ENCODE results near the gene TNRC6C.

Gene TNRC6C

GRCh38 chr17:78014646-78015045 lies 56.1 kb downstream of the TNRC6C start:
- DNase-seq: peak in 1 of 2 experiments; percentile 17

GRCh38 chr17:78016852-78017251 lies 58.3 kb downstream of the TNRC6C start:
- no peak for DNase-seq

GRCh38 chr17:78019367-78019975 lies 61.0 kb downstream of the TNRC6C start:
- DNase-seq: peak; percentile 3 to 43

- DNase-seq: no peak
Observed at GRCh38 chr17:78019976-78020716, 61.6 kb downstream of the TNRC6C start.

GRCh38 chr17:78020717-78021108 lies 62.2 kb downstream of the TNRC6C start:
- DNase-seq: no peak

- DNase-seq: no peak
Observed at GRCh38 chr17:78022425-78022824, 63.9 kb downstream of the TNRC6C start.

GRCh38 chr17:78023042-78023441 lies 64.5 kb downstream of the TNRC6C start:
- no peak for DNase-seq

- DNase-seq: no peak
Observed at GRCh38 chr17:78026381-78026780, 67.9 kb downstream of the TNRC6C start.

GRCh38 chr17:78027121-78027520 lies 68.6 kb downstream of the TNRC6C start:
- DNase-seq: no peak

GRCh38 chr17:78029697-78030096 lies 71.2 kb downstream of the TNRC6C start:
- no peak for DNase-seq

- DNase-seq: no peak
Observed at GRCh38 chr17:78031435-78031834, 72.9 kb downstream of the TNRC6C start.

GRCh38 chr17:78032166-78032565 lies 73.7 kb downstream of the TNRC6C start:
- DNase-seq: no peak

- no peak for DNase-seq
Observed at GRCh38 chr17:78034429-78035091, 76.1 kb downstream of the TNRC6C start.

- no peak for DNase-seq
Observed at GRCh38 chr17:78037280-78037679, 78.8 kb downstream of the TNRC6C start.

- peak; percentile 79 to 80 for DNase-seq
Observed at GRCh38 chr17:78038748-78039288, 80.3 kb downstream of the TNRC6C start.

- no peak for DNase-seq
Observed at GRCh38 chr17:78039581-78039980, 81.1 kb downstream of the TNRC6C start.

GRCh38 chr17:78040440-78041385 lies 82.2 kb downstream of the TNRC6C start:
- DNase-seq: peak; percentile 62 to 81

- no peak for DNase-seq
Observed at GRCh38 chr17:78041386-78042179, 83.1 kb downstream of the TNRC6C start.

- no peak for DNase-seq
Observed at GRCh38 chr17:78042542-78042941, 84.0 kb downstream of the TNRC6C start.

GRCh38 chr17:78043031-78043430 lies 84.5 kb downstream of the TNRC6C start:
- no peak for DNase-seq

GRCh38 chr17:78044280-78044835 lies 85.9 kb downstream of the TNRC6C start:
- DNase-seq: no peak
